Measurements from ENCODE around the gene FBXL20.
"Not testable (repeated sequence)": the region's sequence is repeated elsewhere in the genome, so short reads cannot be mapped to it uniquely, and the experiment has no call there.

The FBXL20 gene

DNA sequence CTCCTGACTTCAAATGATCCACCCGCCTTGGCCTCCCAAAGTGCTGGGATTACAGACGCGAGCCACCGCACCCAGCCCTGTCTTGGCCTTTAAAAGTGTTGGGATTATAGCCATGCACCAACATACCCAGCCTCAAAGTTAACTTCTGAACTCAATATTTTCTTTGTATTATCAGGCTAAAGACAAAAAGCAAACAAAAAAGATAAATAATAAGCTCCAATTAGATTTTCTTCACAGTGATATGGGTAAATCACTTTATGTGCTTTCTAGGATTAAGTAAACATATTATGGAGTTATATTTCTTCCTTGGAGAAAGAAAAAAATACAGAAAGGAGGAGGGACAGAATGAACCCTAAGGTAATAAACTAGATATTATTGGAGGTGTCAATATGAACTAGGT lies 74.3 kb downstream of the FBXL20 start:
- no peak for DNase-seq (ENCODE audit: low read depth)

GRCh38 chr17:39325528-39326240 lies 75.7 kb downstream of the FBXL20 start:
- no peak for DNase-seq (ENCODE audit: low read depth)

DNA sequence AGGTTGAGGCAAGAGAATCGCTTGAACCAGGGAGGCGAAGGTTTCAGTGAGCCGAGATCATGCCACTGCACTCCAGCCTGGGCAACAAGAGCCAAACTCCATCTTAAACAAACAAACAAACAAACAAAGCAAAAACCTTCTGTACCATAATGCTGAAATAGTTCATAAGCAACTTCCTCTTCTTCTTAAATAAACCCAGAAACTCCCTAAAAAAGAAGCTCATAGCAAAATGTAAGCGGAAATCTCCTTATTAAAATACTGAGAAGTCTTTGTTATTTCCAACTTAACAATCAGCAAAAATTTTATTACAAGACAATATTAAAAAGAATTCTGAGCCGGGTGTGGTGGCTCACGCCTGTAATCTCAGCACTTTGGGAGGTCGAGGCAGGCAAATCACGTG lies 82.8 kb downstream of the FBXL20 start:
- DNase-seq (ENCODE audit: low read depth), result no peak

DNA sequence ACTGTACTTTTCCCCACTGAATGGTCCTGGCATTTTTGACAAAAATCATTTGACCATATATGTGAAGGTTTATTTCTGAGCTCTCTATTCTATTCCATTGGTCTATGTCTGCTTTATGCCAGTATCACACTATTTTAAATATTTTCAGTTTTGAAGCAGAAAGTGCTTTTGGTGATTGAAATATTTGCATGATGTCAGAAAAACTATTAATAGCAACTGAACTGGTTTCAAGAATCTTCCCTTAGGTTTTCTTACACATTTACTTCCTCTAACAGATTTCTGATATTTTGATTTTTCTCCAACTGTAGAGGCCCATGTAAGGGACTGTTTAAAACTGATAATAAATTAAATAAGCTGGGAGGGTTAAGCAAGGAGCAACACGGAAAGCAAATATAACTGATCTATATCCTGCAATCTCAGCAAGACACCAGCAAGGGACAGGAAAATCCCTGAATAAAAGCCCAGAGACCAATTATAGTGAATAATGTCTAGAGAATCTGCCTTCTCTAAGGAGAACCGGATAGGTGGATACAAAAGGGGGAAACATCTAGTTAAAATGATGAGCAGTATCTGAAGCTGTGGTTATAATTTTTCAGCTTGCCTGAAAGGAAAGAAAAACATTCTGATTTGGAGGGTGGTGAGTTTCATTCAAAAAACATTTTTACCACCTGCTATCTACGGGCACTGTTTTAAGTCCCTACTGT lies 94.8 kb downstream of the FBXL20 start:
- DNase-seq (ENCODE audit: low read depth), result no peak

DNA sequence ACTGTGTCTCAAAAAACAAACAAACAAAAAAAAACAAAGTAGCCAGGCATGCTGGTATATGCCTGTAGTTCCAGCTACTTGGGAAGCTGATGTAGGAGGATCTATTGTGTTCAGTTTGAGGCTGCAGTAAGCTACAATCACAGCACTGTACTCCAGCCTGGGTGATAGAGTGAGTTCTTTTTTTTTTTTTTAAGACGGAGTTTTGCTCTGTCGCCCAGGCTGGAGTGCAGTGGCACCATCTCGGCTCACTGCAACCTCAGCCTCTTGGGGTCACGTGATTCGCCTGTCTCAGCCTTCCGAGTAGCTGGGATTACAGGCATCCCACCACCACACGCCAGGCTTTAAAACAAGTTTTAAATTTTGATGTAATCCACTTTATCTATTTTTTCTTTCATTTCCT lies 95.4 kb downstream of the FBXL20 start:
- DNase-seq (ENCODE audit: low read depth), result no peak

DNA sequence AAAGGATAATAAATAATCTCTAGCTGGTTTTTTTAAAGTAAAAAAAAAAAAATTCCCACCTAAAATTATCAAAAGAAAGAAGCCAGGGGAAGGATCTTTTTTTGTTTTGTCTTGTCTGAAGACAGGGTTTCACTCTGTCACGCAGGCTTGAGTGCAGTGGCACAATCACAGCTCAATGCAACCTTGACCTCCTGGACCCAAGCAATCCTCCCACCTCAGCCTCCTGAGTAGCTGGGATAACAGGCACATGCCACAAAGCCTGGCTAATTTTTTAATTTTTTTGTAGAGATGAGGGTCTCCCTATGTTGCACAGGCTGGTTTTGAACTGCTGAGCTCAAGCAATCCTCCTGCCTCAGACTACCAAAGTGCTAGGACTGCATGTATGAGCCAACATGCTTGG lies 97.2 kb downstream of the FBXL20 start:
- no peak for DNase-seq (ENCODE audit: low read depth)

DNA sequence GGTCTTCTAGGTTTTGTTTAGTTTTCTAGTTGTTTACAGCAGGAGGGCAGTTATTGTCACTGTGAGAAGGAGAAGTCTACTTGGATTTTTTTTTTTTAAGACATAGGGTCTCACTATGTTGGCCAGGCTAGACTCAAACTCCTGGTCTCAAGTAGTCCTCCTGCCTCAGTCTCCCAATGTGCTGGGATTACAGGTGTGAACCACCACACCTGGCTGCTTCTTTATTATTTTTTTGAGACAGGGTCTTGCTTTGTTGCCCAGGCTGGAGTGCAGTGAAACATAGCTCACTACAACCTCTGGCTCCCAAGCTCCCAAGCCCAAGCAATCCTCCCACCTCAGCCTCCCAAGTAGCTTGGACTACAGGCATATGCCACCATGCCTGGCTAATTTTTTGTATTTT lies 107.4 kb downstream of the FBXL20 start:
- DNase-seq (ENCODE audit: low read depth), result no peak

DNA sequence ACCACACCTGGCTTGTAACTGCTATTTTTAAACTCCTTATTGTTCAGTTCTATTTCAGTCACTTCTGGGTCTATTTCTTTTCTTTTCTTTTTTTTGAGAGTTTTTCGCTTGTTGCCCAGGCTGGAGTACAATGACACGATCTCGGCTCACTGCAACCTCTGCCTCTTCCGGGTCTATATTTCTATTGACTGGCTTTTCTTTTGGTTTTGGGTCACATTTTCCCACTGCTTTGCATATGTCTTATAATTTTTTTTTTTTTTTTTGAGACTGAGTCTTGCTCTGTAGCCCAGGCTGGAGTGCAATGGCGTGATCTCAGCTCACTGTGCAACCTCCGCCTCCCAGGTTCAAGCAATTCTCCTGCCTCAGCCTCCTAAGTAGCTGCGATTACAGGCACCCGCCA lies 108.9 kb downstream of the FBXL20 start:
- not testable (repeated sequence) for DNase-seq (ENCODE audit: low read depth)

DNA sequence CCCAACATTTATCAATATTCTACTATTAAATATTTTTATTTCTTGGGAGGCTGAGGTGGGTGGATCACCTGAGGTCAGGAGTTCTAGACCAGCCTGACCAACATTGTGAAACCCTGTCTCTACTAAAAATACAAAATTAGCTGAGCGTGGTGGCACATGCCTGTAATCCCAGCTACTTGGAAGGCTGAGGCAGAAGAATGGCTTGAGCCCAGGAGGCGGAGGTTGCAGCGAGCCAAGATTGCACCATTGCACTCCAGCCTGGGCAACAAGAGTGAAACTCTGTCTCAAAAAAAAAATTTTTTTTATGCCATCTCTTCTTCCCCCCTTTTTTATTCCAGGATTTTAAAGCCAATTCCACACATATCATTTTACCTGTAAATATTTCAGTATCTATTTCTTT lies 114.9 kb downstream of the FBXL20 start:
- DNase-seq (ENCODE audit: low read depth), result not testable (repeated sequence)

DNA sequence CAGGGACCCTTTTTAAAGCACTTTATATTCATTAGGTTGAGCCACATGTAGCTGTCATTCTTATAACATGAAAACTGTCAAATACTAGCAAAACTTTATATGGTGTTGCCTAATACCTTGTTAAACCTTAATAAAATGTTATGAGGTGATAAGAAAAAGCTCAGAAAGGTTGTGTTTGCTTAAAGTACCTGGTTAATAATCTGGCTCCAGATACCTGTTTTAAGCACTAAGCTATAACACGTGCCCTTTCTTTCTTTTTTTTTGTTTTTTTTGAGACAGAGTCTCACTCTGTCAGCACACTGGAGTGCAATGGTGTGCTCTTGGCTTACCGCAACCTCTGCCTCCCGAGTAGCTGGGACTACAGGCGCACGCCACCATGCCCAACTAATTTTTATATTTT lies 116.7 kb downstream of the FBXL20 start:
- DNase-seq (ENCODE audit: low read depth), result no peak

DNA sequence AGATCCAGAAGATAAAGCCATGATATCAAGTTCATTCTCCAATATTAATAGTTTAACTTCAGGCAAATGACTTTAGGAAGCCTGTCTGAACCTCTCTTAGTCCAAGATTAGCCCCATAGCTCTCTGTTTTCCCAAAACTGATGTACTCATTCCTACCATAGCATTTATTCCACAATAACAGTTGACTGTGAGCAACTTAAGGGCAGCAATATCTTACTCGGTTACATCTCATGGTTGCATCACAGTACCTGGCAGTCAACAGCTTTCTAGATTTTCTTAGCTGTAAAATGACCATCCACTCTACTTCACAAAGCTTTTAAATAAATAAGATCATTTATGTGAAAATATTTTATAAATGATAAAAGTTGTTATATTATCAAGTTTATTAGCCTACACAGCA lies 117.5 kb downstream of the FBXL20 start:
- DNase-seq (ENCODE audit: low read depth), result no peak

GRCh38 chr17:39283098-39283497 lies 118.3 kb downstream of the FBXL20 start:
- DNase-seq (ENCODE audit: low read depth), result no peak

GRCh38 chr17:39281806-39282205 lies 119.6 kb downstream of the FBXL20 start:
- no peak for DNase-seq (ENCODE audit: low read depth)

- DNase-seq (ENCODE audit: low read depth), result not testable (repeated sequence)
Observed at GRCh38 chr17:39278246-39278645, 123.2 kb downstream of the FBXL20 start.

DNA sequence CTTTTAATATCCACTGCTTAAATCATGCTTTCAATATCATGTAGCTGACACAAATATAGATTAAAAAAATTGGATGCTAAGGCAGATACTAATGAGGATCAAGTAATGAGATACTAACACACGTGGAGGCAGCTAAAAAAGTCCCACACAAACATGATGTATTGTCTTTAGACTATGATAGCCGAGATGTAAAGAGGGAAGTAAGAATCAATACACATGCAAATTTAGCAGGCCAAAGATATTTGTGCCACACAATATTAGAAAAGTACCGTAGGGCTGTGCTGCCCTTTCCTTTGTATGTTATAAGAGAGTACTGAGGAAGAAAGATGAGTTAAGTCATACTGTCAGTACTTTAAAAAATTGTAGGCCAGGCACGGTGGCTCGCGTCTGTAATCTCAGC lies 124.3 kb downstream of the FBXL20 start:
- DNase-seq (ENCODE audit: low read depth), result no peak

GRCh38 chr17:39276113-39276512 lies 125.3 kb downstream of the FBXL20 start:
- no peak for DNase-seq (ENCODE audit: low read depth)

DNA sequence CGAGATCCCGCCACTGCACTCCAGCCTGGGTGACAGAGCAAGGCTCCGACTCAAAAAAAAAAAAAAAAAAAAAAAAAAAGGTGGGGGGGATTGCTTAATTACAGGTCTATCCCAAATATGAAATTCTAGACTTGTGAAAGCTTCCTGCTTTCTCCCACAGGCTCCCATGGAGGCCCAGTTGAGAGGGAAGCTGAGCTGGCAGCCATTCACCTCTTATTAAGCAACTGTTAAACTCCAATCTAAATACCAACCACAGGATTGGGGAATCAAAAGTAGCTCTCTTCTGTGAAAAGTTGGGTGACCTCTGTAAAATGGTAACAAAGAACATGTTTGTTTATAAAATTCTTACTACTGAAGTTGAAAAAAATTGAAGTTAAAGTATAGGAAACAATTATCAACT lies 129.9 kb downstream of the FBXL20 start:
- no peak for DNase-seq (ENCODE audit: low read depth)

DNA sequence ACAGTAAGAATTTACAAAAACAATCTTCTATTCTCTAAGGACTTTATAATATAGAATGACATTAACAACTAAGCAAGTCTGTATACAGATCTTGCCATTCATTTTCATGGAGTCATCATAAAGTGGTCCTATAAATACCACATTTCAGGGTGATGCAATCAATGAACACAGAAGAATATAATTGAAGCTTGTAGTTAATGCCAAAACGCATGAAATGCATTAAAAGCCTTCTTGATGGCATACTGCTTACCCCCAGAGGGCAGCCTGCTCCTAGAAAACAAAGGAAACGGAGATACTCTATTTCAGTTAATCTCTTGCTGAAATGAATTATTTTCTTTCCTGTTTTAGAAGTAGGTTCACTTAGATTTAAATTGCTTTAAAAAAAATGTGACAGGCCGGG lies 130.5 kb downstream of the FBXL20 start:
- peak; percentile 62 for DNase-seq (ENCODE audit: low read depth)

DNA sequence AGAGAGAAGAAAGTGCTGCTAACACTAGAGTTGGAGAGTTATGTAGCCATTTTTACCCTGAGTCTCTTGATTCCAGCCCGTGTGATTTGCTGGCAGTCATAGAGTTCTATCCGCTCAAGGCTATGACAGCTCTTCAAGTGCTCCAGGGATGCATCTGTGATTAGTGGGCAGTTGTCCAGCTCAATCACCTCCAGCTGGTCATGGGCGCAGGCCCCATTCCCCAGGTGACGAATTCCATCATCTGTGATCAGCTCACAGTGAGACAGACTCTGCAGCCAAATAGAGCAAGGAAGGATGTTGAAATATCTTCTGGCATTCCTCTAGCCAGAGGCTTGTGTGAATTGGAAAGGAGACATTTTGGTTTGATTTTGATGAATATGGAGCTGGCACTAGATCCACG lies 137.3 kb downstream of the FBXL20 start:
- DNase-seq (ENCODE audit: low read depth), result no peak

DNA sequence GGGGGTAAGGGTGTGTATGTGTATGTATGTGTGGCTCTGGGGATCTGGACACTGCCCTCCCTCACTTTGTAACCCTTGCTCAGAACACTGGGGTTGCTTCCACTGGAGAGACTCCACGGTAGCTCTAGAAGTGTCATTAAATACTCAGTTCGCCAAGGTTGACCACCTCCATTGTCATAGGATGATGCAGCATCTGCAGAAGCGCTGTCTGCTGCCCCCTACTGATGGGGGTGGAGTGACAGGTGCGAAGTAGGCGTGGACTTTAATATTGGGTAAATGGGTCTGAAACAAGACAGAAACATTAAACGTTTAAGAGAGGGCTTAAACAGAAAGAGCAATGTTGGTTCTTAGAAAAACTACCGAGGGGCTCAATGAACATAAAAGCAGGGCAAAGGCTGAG lies 140.1 kb downstream of the FBXL20 start:
- DNase-seq (ENCODE audit: low read depth), result no peak

- DNase-seq (ENCODE audit: low read depth), result no peak
Observed at GRCh38 chr17:39252788-39253460, 148.5 kb downstream of the FBXL20 start.

- DNase-seq (ENCODE audit: low read depth), result no peak
Observed at GRCh38 chr17:39251997-39252396, 149.4 kb downstream of the FBXL20 start.

DNA sequence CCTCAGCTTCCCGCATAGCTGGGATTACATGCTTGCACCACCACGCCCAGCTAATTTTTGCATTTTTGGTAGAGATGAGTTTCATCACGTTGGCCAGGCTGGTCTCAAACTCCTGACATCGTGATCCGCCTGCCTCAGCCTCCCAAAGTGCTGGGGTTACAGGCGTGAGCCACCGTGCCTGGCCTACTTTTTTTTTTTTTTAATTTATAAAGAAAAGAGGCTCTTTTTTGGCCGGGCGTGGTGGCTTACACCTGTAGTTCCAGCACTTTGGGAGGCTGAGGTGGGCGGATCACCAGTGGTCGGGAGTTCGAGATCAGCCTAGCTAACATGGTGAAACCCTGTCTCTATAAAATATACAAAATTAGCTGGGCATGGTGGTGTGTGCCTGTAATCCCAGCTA lies 151.3 kb downstream of the FBXL20 start:
- DNase-seq (ENCODE audit: low read depth), result not testable (repeated sequence)
